Smooth muscle cell of the umbilical artery (primary cell): ENCODE measurements around the gene UROS. TPM values are rescaled to one million over a fixed set of nuclear protein-coding genes. Genes with fewer than 3 reads are reported as not detected.

Experiments used
- total RNA-seq: library from RNA; depleted of rRNA; stranded (reverse); fragments of >200 nt; gene quantifications from 2 replicates; pipeline ENCODE4 v1.2.3, GENCODE V29; 2014

The UROS gene
- total RNA-seq = 53.6 and 73.3 TPM in 2 replicates

DNA sequence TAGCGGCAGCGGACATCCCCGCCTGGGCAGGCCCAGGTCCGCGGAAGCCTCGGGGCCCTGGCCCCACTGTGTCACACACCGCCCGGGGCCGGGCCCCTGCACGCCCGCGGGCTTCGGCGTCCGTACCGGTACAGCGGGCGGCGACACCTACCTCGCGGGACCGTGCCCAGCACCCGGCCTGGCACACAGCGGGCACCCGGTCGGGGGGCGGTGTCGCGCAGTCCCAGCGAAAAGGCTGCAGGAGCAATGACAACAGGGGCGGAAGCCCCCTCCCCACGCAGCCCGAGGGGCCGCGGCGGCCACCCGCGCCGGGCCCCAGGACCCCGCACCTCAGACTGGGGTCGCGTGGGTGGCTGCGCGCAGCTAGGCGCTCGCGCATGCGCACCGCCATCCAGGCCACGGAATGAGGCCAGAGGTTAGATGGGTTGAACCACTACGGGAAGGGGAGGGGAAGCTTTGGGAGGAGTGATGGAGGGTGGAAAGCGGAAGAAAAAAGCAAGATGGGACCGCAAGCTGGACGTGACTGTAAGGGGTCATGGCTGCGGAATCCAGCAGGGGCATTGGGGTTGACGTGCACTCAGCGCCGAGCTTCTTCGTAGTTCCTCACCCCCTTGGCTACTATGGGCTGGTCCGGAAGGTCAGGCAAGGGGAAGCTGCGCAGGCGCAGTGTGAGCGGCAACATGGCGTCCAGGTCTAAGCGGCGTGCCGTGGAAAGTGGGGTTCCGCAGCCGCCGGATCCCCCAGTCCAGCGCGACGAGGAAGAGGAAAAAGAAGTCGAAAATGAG is at the start of gene UROS, which contains the start of gene BCCIP:
TSS of gene UROS (minus strand) at position 381 of the 785 bp plus-strand sequence. CDS start 6,759 bp downstream, outside the sequence.
TSS of gene BCCIP (plus strand) at position 669 of the 785 bp plus-strand sequence. CDS start at position 681, 12 bp downstream.

DNA sequence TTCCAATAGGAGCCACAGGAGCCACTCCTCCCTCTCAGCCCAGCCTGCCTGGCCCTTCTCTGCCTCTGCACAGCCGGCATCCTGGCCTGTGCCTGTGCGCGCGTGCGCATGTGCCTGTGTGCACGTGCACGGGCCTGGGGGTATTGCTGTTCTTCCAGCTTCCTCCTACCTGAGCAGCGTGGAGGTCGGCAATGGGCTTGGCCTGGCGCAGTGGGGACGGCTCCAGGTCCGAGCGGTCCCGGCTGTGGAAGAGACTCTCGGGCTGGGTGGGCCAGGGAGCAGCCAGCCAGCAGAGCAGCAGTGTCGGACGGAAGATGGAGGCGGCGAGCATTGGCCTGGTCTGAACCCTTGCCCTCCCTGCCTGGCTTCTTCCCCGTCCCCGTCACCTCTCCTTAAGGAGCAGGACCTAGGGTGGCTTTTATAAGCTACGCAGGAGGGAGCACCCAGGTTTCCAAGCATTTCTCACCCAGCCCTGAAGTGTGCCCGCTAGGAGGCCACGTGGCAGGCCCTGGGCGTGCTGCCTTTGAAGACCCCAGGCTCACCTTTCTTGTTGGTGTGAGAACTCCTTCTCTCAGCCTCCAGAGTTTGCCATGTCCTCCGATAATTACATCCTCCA is 47.5 kb downstream of the UROS start, which contains the start of gene MMP21:
TSS of gene MMP21 (minus strand) at position 331 of the 616 bp plus-strand sequence. CDS start at position 331, 0 bp downstream.

Other genes starting within 250 kb of the UROS start
- gene TEX36, start 140.1 kb downstream of the UROS start, total RNA-seq = not detected in 2 replicates
- gene EDRF1, start 103.5 kb downstream of the UROS start, total RNA-seq = 24.6 and 29.9 TPM in 2 replicates
- under 0.01 TPM in 1 of 2 replicates, not detected in the other for gene MMP21, start 47.4 kb downstream of the UROS start, total RNA-seq
- 39.8 and 61.4 TPM in 2 replicates for gene BCCIP, start 288 bp upstream of the UROS start, total RNA-seq
- gene DHX32, start 58.0 kb upstream of the UROS start, total RNA-seq = 42.0 and 58.2 TPM in 2 replicates
- 4.5 and 4.6 TPM in 2 replicates for gene FANK1, start 73.3 kb upstream of the UROS start, total RNA-seq